NCI-H2196 (cell line): ENCODE results near the gene OGFR.
A peak's percentile ranks its signal among the peaks of the same experiment; 100 is the strongest.

Experiments used
- DNase-seq: peaks from one replicate; lab custom pipeline; 2025; ENCODE audit not compliant: unreplicated experiment; lab: John Stamatoyannopoulos, UW

OGFR gene

DNA sequence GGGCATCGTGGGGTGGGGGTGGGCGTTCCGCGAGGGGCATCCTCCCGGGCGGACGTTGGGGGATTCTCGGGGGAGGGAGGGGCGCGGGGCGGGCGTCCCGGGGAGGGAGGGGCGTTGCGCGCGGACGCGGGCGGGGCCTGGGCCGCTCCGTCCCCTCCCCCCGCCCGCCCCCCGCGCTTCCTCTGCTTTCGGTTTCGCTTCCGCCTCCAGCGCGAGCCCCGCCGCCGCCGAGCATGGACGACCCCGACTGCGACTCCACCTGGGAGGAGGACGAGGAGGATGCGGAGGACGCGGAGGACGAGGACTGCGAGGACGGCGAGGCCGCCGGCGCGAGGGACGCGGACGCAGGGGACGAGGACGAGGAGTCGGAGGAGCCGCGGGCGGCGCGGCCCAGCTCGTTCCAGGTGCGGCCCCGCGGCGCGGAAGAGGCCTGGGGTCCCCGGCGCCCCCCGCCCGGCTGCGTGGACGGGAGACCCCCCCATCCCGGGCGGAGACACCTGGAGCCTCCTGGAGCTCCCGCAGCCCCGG lies at the start of gene OGFR:
TSS of gene OGFR (plus strand) at position 209 of the 528 bp plus-strand sequence. CDS start at position 234, 25 bp downstream.
- DNase-seq, result peak; percentile 43

DNA sequence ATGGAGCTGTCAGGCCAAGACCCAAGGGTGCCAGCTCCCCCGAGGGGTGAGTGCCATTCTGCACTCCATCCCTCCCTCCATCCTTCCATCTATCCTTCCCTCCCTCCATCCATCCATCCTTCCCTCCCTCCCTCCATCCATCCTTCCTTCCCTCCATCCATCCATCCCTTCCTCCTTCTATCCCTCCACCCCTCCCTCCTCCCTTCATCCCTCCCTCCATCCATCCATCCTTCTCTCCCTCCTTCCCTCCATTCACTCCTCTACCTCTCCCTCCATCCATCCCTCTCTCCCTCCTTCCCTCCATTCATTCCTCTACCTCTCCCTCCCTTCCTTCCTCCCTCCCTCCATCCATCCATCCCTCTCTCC lies 49.7 kb upstream of the OGFR start:
- no peak for DNase-seq

DNA sequence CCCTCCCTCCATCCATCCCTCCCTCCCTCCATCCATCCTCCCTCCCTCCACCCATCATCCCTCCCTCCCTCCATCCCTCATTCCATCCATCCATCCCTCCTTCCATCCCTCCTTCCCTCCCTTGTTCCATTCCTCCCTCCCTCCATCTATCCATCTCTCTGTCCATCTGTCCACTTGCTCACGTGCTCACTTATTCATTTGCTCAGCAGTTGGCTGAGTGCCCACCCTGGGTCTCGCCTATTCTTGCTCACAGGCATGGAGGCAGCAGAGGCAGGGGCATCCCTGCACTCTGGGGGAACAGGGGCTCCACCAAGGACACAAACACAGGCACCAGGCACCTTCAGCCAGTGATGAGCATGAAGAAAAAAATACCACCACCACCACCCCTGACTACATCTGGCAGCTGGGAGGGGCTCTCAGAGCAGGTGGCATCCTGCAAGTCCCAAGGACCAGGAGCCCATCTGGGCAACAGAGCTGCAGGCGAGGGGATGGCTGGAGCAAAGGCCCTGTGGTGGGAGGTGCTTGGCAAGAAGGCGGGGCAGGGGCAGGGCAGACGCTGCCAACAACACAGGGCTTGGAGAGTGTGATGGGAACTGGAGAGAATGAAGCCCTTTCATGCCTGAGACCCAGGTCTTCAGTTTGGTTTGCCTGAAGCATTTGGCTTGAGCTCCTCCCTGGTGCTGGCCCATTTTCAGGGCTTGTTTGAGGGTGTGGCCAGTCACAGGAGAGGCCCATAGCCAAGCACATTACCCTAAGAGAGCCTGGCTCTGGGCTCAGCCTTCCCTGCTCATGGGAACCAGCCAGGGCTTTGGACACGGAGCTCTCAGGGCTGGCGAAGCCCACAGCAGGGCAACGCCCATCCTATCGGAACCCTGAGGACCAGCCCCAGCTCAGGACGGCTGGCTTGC lies 48.6 kb upstream of the OGFR start:
- DNase-seq, result peak; percentile 35

DNA sequence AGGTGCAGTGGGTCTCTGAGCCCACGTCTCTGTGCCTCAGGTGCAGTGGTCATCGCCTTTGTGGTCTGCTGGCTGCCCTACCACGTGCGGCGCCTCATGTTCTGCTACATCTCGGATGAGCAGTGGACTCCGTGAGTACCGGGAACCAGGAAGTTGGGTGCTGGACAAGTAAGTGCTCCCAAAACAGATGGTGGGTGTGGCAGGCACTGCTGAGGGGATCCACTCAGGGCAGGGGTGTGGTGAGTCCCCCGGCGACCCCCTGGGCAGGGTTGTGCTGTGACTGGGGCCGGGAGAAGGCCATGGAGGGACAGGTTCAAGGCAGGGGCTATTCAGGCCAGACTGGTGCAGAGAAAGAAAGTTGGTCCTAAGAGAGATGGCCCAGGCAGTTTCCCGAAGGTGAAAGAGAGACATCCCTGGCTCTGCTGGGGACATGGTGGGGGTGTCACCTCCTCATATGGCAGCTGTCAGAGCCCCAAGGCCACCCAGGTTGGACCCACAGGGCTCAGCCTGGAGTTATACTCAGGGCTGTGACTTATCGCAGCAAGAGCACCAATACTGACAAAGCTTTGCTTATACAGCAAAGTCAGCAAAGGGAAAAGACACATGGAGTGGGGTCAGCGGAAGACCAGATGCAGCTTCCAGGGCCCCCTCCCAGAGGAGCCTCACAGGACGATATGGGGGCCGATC lies 46.3 kb upstream of the OGFR start:
- no peak for DNase-seq

- no peak for DNase-seq
These were observed 44.6 kb upstream of the OGFR start for GRCh38 chr20:62759981-62760431.

DNA sequence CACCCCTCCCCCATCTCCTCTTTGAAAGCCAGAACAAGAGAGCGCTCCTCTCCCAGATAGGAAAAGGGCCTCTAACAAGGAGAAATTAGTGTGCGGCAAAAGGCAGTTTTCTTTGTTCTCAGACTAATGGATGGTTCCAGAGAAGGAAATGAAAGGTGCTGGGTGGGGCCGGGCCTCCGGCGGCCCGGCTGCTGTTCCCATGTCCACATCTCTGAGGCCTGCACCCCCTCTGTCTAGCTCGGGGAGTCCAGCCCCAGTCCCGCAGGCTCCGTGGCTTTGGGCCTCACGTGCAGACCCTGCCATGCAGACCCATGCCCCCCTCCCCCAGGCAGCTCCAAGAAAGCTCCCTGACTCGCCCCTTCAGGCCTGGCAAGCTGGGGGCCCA lies 44.2 kb upstream of the OGFR start:
- no peak for DNase-seq

GRCh38 chr20:62760856-62761758 lies 43.5 kb upstream of the OGFR start:
- DNase-seq, result no peak

DNA sequence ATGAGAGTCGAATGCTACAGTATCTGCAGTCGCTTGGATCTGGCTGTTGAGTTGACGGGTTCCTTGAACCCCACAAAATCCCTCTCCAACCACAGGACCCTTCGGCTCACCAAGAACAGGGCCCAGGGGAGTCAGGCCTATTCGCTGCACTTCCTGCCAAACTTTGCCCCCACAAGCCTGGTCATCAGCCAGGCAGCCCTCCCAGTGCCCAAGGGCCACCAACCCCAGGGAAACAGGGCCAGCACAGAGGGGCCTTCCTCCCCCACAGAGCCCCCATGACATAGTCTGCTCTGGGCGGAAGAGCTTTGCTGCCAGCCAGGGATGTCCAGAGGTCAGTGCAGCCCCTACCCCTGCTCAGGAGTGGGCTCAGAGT lies 42.9 kb upstream of the OGFR start:
- DNase-seq, result no peak

GRCh38 chr20:62762376-62762775 lies 42.3 kb upstream of the OGFR start:
- DNase-seq, result no peak

DNA sequence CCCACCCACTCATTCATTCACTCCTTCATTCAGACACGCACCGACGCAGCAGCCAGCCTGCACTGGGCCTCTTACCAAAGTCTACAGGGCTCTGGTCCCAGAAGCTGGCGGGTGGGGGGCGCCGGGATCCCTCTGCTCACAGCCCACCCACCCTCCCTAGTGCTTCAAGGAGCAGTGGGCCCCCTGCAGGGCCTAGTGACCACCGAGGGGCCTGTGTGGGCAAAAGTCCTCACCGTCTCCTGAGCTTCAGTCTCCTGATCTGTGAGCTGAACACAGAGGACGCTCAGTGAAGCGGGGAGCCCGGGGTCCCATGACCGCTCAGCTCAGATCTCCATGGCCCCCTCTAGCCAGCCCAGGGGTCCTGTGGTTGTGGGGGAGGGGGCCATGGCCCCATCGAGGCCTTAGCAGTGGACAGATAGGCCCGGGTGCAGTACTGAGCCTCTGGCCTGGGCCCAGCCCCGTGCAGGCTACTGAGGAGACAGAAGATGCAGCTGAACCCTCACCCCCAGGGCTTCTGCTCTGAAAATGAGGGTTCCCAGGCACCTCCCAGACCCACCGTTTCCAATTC lies 41.8 kb upstream of the OGFR start:
- DNase-seq, result no peak

DNA sequence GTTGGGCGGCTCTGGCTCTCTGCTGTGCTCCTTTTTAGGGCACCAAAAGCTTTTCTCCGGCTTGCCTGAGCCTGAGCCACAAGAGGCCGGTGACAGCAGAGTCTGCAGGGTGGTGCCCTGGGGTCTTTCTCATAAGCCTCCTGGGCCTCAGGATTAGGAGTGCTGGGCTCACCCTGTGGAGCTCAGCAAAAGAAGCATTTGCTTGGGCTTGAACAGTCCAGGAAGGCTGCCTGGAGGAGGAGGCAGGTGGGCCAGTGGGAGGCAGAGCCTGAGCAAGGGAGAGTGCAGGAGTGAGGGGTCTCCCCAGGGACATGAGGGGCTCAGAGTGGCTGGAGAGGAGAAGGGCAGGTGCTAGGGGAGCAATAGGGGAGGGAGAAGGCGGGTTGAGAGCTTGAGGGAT lies 41.2 kb upstream of the OGFR start:
- DNase-seq, result no peak

GRCh38 chr20:62764156-62764935 lies 40.3 kb upstream of the OGFR start:
- DNase-seq, result no peak

DNA sequence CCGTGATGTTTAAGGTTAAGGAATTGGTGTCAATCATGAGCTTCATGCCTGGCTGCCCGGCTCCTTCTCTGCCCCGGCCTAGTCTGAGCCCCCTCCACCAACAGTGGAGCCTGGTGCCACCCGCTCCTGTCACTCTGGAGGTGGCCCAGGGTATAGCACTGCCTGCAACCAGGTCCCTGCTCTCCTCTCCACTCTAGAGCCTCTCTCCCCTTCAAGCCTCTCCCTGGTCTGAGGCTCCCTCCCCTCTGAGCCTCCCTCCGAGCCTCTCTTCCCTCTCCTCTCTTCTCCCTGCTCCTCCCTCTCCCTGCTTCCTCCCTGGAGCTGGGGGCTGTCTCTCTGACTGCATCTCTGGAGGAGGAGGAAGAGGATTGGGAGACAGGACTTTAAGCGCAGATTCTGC lies 39.6 kb upstream of the OGFR start:
- DNase-seq, result no peak

DNA sequence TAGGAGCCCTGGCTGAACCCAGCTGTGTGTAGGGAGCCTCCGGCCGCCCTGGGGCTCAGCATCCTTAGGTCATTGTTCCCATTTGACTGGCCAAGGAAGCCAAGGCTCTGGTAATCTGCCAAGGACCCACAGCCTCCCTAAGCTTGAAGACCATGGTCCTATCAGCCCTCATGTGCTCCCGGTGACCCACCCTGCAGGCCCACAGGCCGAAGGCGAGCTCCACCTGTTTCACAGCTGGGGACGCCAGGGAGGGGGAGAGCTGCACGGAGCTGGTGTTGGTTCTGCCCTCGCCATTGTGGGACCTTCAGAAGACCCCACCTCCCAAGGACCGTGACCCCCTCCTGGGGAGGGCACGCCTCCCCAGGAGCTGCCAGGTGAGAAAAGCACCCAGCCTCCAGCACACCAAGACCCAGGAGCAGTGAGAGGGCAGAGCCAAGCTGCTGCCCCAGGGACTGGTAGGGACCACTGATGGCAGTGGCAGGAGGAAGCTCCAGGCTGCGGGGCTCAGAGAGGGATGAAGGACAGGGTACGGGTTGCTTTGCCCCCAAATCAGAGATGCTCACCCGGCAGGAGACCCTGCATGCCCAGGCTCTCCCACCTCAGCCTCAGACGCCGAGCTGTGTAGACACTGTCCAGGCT lies 39.1 kb upstream of the OGFR start:
- no peak for DNase-seq

DNA sequence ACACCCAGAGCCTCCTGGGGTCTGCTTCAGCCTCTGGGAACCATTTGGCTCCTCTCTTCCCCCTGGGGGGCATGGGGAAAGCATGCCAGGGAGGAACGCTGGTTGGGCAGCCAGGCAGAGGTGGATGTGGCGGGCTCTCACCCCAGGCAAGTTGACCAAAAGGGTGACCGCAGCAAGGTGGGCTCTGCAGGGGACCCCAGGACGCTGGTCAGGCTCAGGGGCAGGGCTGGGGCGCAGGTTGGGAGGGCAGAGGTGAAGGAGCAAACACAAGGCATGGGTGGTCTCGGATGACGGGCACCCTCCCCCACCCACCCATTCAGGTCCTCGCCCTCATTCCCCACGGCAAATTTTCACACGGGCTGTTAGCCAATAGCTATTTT lies 38.6 kb upstream of the OGFR start:
- DNase-seq, result no peak

GRCh38 chr20:62766716-62767115 lies 37.9 kb upstream of the OGFR start:
- DNase-seq, result peak; percentile 47

- no peak for DNase-seq
These were observed 36.4 kb upstream of the OGFR start for GRCh38 chr20:62768234-62768546.

DNA sequence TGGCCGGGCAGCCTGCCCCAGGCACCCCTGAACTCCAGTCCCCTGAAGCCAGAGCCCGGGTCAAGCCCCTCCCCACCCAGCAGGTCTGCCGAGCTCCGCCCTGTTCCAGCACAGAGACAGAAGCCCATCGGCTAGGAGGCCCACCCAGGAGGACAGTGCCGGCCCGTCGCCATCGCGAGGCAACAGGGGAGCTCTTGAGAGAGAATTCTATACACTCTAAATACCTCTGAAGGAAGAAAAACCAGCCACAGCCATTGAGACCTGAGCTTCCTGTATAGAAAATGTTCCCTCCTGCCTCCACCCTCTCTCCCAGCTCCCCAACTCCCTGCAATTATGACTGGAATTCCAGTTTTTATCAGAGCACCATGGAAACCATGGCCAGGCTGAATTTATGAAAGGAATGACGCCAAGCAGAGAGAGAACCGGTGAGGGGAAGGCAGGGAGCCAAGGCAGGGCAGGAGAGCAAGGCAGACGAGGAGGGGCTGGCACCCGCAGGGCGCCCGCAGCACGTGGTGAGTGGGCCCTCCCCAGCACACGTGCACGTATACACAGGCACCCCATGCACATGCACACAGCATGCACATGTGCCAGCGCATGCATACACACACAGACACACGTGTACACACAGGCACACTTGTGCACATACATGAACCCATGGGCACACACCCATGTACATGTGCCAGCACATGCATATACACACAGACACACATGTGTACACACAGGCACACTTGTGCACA lies 35.9 kb upstream of the OGFR start:
- peak; percentile 51 for DNase-seq
